HepG2 (cell line): ENCODE measurements around the gene AP3M1. TPM values are rescaled to one million over a fixed set of nuclear protein-coding genes. Genes with fewer than 3 reads are reported as not detected.

ENCODE experiments used
- ATAC-seq: fragments of 200-7000 bp; cut with Tn5 transposase; 3 replicates; pipeline ENCODE4 v1.9.1; 2020; ENCODE audit warnings: mild to moderate bottlenecking, moderate library complexity
- BruUV-seq: library from RNA; stranded (reverse); fragments of 400-500 nt; replicated peaks from 2 replicates; lab custom pipeline; 2021; lab: Mats Ljungman, UMichigan
- CTCF ChIA-PET: fragments of 300-600 bp; formaldehyde crosslinking; extraction: SDS; loops from one replicate; lab custom pipeline; 2021; ENCODE audit warnings: low total read pairs, inconsistent platforms, low intra/inter-chr PET ratio; lab: Yijun Ruan, JAX
- POLR2A ChIA-PET: fragments of 350-600 bp; sonication (Branson Sonifier 250); formaldehyde crosslinking; loops from one replicate; lab custom pipeline; 2020; ENCODE audit warnings: antibody characterized with exemption, inconsistent platforms; lab: Yijun Ruan, JAX
- DNase-seq: peaks from one replicate; pipeline ENCODE4 v3.0.0-alpha.2; 2015; ENCODE audit warnings: low spot score
- FAIRE-seq: peaks from 3 replicates; lab custom pipeline; 2011; peaks lifted over from hg19 to GRCh38; lab: Jason Lieb, UNC
- H2AFZ ChIP-seq: one replicate; pipeline ENCODE4 v1.6.1; 2011; ENCODE audit warnings: low read length, inconsistent platforms
- H3K27ac ChIP-seq: fragments of 300-600 bp; 3 replicates; pipeline ENCODE4 v1.8.0; 2011; ENCODE audit warnings: mixed run types, mild to moderate bottlenecking, mixed read lengths, low read length, inconsistent platforms; ENCODE audit not compliant: insufficient read depth; ENCODE audit errors: extremely low read length
- H3K27me3 ChIP-seq, 2 experiments: fragments of 200-600 bp in 1 of 2; 2 replicates in 1 of 2; 3 replicates in 1 of 2; pipeline versions ENCODE4 v1.6.0 to v1.8.0; 2011; ENCODE audit warnings: low read length in 2 of 2, mild to moderate bottlenecking in 2 of 2, moderate library complexity in 2 of 2, inconsistent platforms in 1 of 2; ENCODE audit not compliant: insufficient read depth in 2 of 2, control insufficient read depth in 1 of 2
- H3K36me3 ChIP-seq, 2 experiments: fragments of 200-600 bp in 1 of 2; replicated peaks in 1 of 2; 2 replicates in 1 of 2; 3 replicates in 1 of 2; pipeline versions ENCODE4 v1.5.1 to v1.8.0; 2011; ENCODE audit warnings: low read length in 2 of 2, inconsistent platforms in 1 of 2; ENCODE audit not compliant: insufficient read depth in 2 of 2, control insufficient read depth in 1 of 2
- H3K4me1 ChIP-seq: 2 replicates; pipeline ENCODE4 v1.5.1; 2012; ENCODE audit warnings: low read length, inconsistent platforms; ENCODE audit not compliant: insufficient read depth
- H3K4me2 ChIP-seq: 2 replicates; pipeline ENCODE4 v1.6.0; 2011; ENCODE audit warnings: low read depth, low read length, inconsistent platforms
- H3K4me3 ChIP-seq, 3 experiments: fragments of 200-600 bp in 1 of 3; sonication (generic), shearing (Covaris generic) in 1 of 3; replicated peaks in 1 of 3; 2 replicates each; pipeline ENCODE4 v1.5.1; 2011 to 2016; ENCODE audit warnings: low read length in 3 of 3, inconsistent platforms in 2 of 3, low read depth in 2 of 3, mild to moderate bottlenecking in 2 of 3, control low read depth in 1 of 3, mixed read lengths in 1 of 3; ENCODE audit not compliant: insufficient read depth in 1 of 3
- H3K79me2 ChIP-seq: one replicate; pipeline ENCODE4 v1.6.1; 2011; ENCODE audit warnings: low read length, inconsistent platforms; ENCODE audit not compliant: insufficient read depth
- H3K9ac ChIP-seq: 2 replicates; pipeline ENCODE4 v1.6.0; 2011; ENCODE audit warnings: mild to moderate bottlenecking, low read depth, low read length, inconsistent platforms; ENCODE audit not compliant: insufficient read depth
- H3K9me3 ChIP-seq: 2 replicates; pipeline ENCODE4 v1.5.1; 2012; ENCODE audit warnings: mild to moderate bottlenecking, low read length
- H4K20me1 ChIP-seq: 2 replicates; pipeline ENCODE4 v1.6.0; 2011; ENCODE audit warnings: inconsistent platforms, mild to moderate bottlenecking, low read length, moderate library complexity; ENCODE audit not compliant: insufficient read depth
- BCL6 ChIP-seq: IDR thresholded peaks from 2 replicates; pipeline ENCODE4 v1.6.1; 2016; ENCODE audit warnings: missing genetic modification reagents, missing compliant biosample characterization
- FOXC1 ChIP-seq: sonication (generic); formaldehyde crosslinking; IDR thresholded peaks from 2 replicates; pipeline ENCODE4 v1.8.0; 2022; ENCODE audit warnings: mild to moderate bottlenecking, missing genetic modification reagents, borderline replicate concordance
- HOMEZ ChIP-seq: IDR thresholded peaks from 2 replicates; pipeline ENCODE4 v1.6.1; 2016; ENCODE audit warnings: low read depth
- TCF7L2 ChIP-seq: IDR thresholded peaks from 2 replicates; pipeline ENCODE4 v1.6.1; 2011; ENCODE audit warnings: mild to moderate bottlenecking, low read depth, low read length, moderate library complexity
- TP53 ChIP-seq: sonication (generic); formaldehyde crosslinking; conservative IDR thresholded peaks from 2 replicates; pipeline ENCODE4 v1.4.0; 2020; ENCODE audit warnings: missing genetic modification reagents
- USF2 ChIP-seq, 2 experiments: sonication (generic) in 1 of 2; formaldehyde crosslinking in 1 of 2; IDR thresholded peaks; 2 replicates each; pipeline versions ENCODE4 v1.5.1 to v1.6.1; 2011 to 2020; ENCODE audit warnings: borderline replicate concordance in 1 of 2, low read depth in 1 of 2, low read length in 1 of 2, mild to moderate bottlenecking in 1 of 2, missing genetic modification reagents in 1 of 2, moderate library complexity in 1 of 2
- ZNF350 ChIP-seq: sonication (generic); formaldehyde crosslinking; IDR thresholded peaks from 2 replicates; pipeline ENCODE4 v1.4.0; 2020; ENCODE audit warnings: mild to moderate bottlenecking, low read depth, missing genetic modification reagents, borderline replicate concordance
- WGBS: methylation state at CpG from one replicate; pipeline ENCODE4 v1.1.6; 2017; ENCODE audit warnings: low lambda C conversion rate; 5-methylcytosine and 5-hydroxymethylcytosine counted together
- in situ Hi-C: cut with HindIII; loops from 2 replicates; pipeline ENCODE4 v1.10.0; 2017; ENCODE audit warnings: low pct_unique_long_range_greater_than_20kb; ENCODE audit not compliant: extremely low pct_ligation_motif_present
- intact Hi-C: fragments of 100-400 bp; cut with micrococcal nuclease; formaldehyde crosslinking; loops from one replicate; pipeline ENCODE4 v1.10.0; 2022; ENCODE audit not compliant: unreplicated experiment
- polyA plus RNA-seq, 8 experiments: library from polyadenylated mRNA; depleted of rRNA in 3 of 8; stranded (reverse) in 7 of 8; unstranded in 1 of 8; fragments of >200 nt; fragmentation: Illumina TruSeq in 4 of 8; extraction: Trizol in 4 of 8; gene quantifications; 2 replicates each; pipeline versions ENCODE4 v1.2.1 to v1.2.3, GENCODE V29; 2011 to 2016; ENCODE audit warnings: low read depth in 4 of 8, missing spikeins in 1 of 8, mixed read lengths in 1 of 8; ENCODE audit not compliant: insufficient read depth in 1 of 8
- total RNA-seq, 5 experiments: library from RNA; depleted of rRNA; stranded (reverse); fragments of >200 nt; fragmentation: Illumina TruSeq; extraction: Trizol; gene quantifications; 2 replicates each; pipeline ENCODE4 v1.2.3, GENCODE V29; 2016; ENCODE audit warnings: low read depth in 1 of 5

The AP3M1 gene
- total and polyA plus RNA-seq, 2 of the 13 experiments (the other 11 are each of a cell fraction or from before 2014, with no cell fraction given) = 29.0 to 31.6 TPM

GRCh38 chr10:74120911-74121310, 29.7 kb downstream of the AP3M1 start:
- 94% methylated on average over 1 of the region's 1 CpG for WGBS
- CTCF ChIA-PET = no interaction called here

More at GRCh38 chr10:74120911-74121310, 29.7 kb downstream of the AP3M1 start:
- ATAC-seq (no peak), DNase-seq (no peak), FAIRE-seq (no peak)
- in situ Hi-C loops = no loop called here
- TF ChIP-seq BCL6 (CRISPR knock-in tag) (no peak), FOXC1 (no peak), ZNF350 (CRISPR knock-in tag) (no peak), TP53 (CRISPR knock-in tag) (no peak), HOMEZ (CRISPR knock-in tag) (no peak), TCF7L2 (no peak), USF2 (IDR thresholded peaks at IDR 0.05; ENCODE audit: low read depth, low read length) (no peak), USF2 (CRISPR knock-in tag; IDR thresholded peaks at IDR 0.05; ENCODE audit: borderline replicate concordance) (no peak)
- no peak overlapping the region for H3K4me3 ChIP-seq
- H3K4me1 ChIP-seq = no peaks in the 10 kb centered on the region
- peaks cover 17 to 77% of the 10 kb centered on the region in 2 experiments for H3K36me3 ChIP-seq
- H4K20me1 ChIP-seq = no peaks in the 10 kb centered on the region
- no peaks in the 10 kb centered on the region for H3K79me2 ChIP-seq
- H3K27me3 ChIP-seq = no peaks in the 10 kb centered on the region
- no peaks in the 10 kb centered on the region for H3K9me3 ChIP-seq
- no TSS peak for BruUV-seq
- no peak overlapping the region for H3K27ac ChIP-seq
- intact Hi-C loops = no loop called here
- POLR2A ChIA-PET = no interaction called here
- no peak overlapping the region for H3K9ac ChIP-seq
- no peak overlapping the region for H2AFZ ChIP-seq
- no peak overlapping the region for H3K4me2 ChIP-seq
